NCI-H345 (cell line): ENCODE data around the gene TNNC1.

Experiments
- DNase-seq: peaks from one replicate; lab custom pipeline; 2025; lab: John Stamatoyannopoulos, UW

The TNNC1 gene

GRCh38 chr3:52429779-52430415, 23.9 kb downstream of the TNNC1 start:
- DNase-seq: no peak

GRCh38 chr3:52429031-52429430, 24.8 kb downstream of the TNNC1 start:
- no peak for DNase-seq

GRCh38 chr3:52428151-52429005, 25.5 kb downstream of the TNNC1 start:
- DNase-seq: peak; percentile 29

GRCh38 chr3:52423173-52423572, 30.7 kb downstream of the TNNC1 start:
- no peak for DNase-seq

GRCh38 chr3:52422669-52423068, 31.2 kb downstream of the TNNC1 start:
- no peak for DNase-seq

GRCh38 chr3:52420388-52420787, 33.5 kb downstream of the TNNC1 start:
- DNase-seq: no peak

GRCh38 chr3:52415800-52416199, 38.0 kb downstream of the TNNC1 start:
- DNase-seq: no peak

GRCh38 chr3:52408466-52408865, 45.4 kb downstream of the TNNC1 start:
- DNase-seq: no peak

GRCh38 chr3:52407779-52408178, 46.1 kb downstream of the TNNC1 start:
- no peak for DNase-seq

- no peak for DNase-seq
These were observed 46.9 kb downstream of the TNNC1 start for GRCh38 chr3:52406791-52407510.

- no peak for DNase-seq
These were observed 47.6 kb downstream of the TNNC1 start for GRCh38 chr3:52406231-52406661.

- no peak for DNase-seq
These were observed 48.2 kb downstream of the TNNC1 start for GRCh38 chr3:52405601-52406110.

- no peak for DNase-seq
These were observed 48.8 kb downstream of the TNNC1 start for GRCh38 chr3:52405066-52405465.

GRCh38 chr3:52404391-52404790, 49.5 kb downstream of the TNNC1 start:
- no peak for DNase-seq

GRCh38 chr3:52403955-52404354, 49.9 kb downstream of the TNNC1 start:
- DNase-seq: no peak

GRCh38 chr3:52403271-52403841, 50.5 kb downstream of the TNNC1 start:
- DNase-seq: no peak

- no peak for DNase-seq
These were observed 51.1 kb downstream of the TNNC1 start for GRCh38 chr3:52402706-52403270.

- DNase-seq: no peak
These were observed 51.7 kb downstream of the TNNC1 start for GRCh38 chr3:52402101-52402521.

- DNase-seq: no peak
These were observed 52.3 kb downstream of the TNNC1 start for GRCh38 chr3:52401551-52401950.
